NCI-H748 (cell line): ENCODE data around the gene CAMTA1.

Experiments used
- DNase-seq: peaks from one replicate; lab custom pipeline; 2025; ENCODE audit not compliant: unreplicated experiment; lab: John Stamatoyannopoulos, UW

Gene CAMTA1

GRCh38 chr1:7455796-7456721, 670.8 kb downstream of the CAMTA1 start:
- peak; percentile 38 for DNase-seq

GRCh38 chr1:7456722-7457082, 671.4 kb downstream of the CAMTA1 start:
- peak; percentile 70 for DNase-seq

- DNase-seq, result no peak
These were observed 672.6 kb downstream of the CAMTA1 start for GRCh38 chr1:7457811-7458210.

GRCh38 chr1:7458946-7459345, 673.7 kb downstream of the CAMTA1 start:
- no peak for DNase-seq

GRCh38 chr1:7459914-7460313, 674.7 kb downstream of the CAMTA1 start:
- no peak for DNase-seq

- DNase-seq, result no peak
These were observed 675.6 kb downstream of the CAMTA1 start for GRCh38 chr1:7460807-7461206.

DNA sequence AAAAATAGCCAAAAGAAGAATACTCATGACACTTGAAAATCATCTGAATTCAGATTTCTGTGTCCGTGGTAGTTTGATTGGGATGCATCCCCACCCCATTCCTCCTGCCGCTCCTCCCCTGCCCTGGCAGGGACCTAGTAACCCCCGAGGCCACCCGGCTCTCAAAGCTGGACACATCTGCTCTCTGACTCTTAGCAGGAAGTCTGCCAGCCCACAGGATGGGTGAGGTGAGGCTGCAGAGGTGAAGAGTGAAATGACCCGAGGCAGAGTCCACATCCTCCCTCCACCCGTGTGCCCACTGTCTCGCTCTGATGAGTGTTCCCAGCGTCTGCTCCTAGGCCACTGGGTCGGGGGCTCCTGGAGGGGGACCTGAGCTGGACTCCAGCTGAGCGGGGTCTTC, 677.4 kb downstream of the CAMTA1 start:
- no peak for DNase-seq

- DNase-seq, result no peak
These were observed 678.3 kb downstream of the CAMTA1 start for GRCh38 chr1:7463526-7463925.

- DNase-seq, result no peak
These were observed 679.5 kb downstream of the CAMTA1 start for GRCh38 chr1:7464736-7465135.

DNA sequence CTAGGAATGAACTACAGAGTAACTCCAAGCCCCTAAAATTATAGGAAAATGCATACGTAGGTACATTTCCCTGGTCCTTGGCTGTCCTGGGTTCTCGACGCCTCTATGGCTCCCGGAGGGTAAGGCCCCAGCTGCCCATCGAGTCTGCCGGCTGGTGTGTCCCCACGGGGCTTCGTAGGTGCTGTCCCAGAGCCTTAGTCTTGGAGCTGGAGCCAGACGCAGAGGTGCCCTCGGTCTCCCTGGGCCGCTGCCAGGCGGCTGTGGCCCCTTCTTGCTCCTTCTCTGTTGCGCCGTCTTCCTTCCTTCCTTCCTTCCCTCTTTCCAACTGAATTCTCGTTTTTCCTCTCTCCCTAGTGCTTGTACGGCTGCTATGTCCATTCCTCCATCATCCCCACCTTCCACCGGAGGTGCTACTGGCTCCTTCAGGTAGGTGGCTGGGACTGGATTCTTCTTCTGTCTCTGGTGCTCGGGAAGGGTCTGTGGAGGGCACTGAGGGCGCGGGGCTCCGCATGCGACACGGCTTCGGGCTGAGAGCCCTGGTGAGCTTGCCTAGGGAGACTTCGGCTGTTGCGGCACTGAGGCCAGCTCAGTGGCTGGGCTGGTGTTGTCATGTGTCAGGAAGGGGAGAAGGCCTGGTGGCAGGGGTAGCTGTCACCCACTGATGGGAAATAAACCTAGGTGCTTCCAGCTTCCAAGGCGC, 682.4 kb downstream of the CAMTA1 start:
- DNase-seq, result no peak

DNA sequence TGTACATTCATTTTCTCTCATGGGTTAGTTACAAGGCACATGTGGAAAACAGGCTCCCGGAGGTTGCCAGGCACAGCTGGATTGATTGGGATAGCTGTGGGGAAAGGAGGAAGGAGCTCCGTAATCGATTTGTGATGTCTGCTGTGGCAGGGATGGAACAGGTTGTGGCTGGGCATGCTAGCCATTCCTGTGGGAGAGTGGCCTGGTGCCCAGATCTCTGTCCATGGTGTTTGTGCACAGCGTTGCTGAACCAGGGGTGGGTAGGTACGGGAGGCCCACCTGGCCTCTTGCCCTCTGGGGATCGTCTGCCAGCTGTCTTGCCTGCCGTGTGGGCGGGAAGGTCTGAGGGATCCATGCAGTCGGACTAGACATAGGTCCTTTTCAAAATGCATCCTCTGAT, 683.0 kb downstream of the CAMTA1 start:
- DNase-seq, result no peak

DNA sequence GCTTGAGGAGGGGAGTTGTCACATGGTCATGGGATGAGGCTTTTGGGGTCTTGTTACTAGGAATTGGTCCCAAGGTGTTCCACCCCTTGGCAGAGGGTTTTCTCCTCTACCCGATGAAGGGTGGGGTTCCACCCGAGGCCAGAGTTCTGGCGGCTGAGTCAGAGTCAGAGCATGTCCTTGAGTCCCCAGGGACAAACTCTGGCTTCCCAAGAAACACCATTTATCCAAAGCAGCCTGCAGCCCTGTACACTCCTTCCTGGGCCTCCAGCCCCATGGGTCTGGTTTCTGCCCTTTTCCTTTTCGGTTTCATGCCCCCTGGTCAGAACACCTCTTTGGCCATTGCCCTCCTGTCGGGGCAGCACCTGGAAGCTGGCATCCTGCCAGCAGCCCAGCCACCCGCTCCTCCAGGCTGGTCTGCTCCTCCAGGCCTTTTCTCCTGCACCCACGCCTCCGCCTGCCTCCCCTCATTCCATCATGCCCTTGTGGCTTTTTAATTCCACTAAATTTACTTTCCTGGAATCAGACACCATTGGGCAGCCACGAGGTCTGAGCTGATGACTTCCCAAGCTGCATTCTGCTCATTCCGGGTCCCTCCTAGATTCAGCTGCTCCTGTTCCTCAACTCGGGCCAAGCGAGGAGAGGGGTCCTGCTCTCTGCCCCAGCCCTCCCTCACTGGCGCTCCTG, 684.1 kb downstream of the CAMTA1 start:
- no peak for DNase-seq

DNA sequence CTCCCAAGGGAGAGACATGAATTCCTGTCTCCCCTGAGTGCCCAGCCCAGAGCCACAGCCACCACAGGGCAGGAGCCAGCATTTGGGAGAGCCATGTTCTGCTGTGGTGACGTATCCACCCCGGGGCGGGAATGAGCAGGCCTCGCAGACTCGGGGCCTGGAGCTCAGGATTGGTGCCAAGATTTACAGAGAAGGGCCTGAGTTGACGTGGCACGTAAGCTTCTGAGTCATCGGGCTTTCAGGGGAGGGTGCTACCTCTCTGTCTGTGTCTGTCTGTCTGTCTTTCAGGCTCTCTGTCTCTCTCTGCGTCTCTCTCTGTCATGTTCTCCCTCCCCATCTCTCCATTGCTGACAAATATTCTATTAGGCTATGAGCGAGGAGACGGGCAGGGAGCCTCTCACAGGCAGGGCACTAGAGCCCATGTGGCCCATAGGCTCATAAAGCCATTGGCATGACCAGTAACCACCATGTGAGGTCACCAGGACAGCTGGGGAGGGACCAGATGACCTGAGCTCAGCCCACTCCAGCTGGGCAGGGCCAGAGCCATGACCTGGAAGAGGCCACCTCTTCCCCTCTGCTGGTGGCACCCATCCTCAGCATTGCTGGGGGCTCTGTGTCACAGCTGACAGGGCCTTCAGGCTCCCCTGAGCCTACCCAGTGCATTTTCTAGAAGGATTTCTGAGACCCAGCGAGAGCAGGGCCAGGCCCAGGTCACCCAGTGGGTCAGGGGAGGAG, 685.8 kb downstream of the CAMTA1 start:
- no peak for DNase-seq

DNA sequence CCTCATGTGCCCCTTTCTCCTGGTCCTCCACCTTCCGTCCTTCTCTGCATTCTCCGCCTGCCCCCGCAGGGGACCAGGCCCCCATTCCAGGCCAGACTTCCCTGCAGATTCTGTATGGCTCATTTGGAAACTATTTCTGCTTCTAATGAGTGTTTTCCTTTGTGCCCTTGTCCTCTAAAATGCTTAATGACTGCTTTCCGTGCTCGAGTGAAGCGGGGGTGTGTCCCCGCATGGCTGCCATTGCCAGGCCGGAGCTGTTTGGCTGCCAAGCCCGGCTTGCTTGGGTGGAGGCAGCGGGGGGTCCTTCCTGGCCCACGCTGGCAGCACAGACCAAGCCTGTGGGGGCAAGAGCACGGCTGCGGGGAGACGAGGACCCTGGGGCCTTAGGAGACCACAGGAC, 686.6 kb downstream of the CAMTA1 start:
- DNase-seq, result peak; percentile 3

DNA sequence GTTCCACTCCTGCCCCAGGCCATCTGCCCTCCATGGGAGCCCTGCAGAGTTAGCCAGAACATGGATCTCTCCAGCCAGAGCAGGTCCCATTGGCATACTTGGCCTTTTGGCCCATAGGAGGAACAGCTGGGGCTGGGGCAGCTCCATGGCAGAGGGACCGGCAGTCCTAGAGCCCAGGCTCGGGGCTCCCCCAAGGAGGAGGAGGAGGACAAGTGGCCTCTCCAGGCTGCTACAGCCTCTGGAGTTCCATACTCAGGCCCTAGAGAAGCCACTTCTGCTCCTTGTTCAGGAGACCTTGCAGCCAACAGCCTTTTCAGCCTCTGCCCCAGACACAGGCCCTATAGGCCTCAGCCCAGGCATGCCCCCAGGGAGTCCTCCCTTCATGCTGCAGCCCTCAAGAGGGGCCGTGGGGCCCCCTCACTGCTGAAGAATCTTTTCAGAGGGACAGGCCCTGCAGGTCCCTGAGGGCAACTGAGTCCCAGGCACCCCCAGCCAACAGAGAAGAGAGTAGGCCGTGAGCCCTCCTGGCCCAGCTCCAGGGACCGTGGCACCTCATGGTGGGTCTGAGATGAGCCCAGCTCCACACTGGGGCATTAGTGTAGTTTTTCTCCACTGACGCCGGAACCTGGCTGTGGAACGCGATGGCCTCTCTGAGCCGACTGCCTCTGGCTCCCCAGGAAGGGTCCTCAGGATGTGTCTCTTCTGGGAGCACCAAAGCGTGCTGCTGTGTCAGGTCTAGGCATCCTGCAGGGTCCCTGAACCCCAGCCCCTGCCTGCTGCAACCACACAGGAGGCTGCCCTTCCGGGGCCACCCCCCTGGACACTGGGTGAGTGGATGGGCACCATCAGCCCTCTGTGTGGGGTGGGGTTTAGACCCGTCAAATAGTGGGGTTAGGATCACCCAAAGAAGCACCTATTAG, 688.2 kb downstream of the CAMTA1 start:
- DNase-seq, result no peak

DNA sequence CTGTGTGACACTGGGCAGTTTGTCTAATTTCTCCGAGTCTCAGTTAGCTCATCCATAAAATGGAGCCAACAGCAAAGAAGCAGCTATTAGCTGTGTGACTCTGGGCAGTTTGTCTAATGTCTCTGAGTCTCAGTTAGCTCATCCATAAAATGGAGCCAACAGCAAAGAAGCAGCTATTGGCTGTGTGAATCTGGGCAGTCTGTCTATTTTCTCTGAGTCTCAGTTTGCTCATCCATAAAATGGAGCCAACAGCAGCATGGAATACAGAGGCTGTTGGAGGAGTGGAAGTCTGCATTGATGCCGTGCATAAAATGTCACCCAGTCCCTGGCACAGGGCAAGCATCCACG, 688.9 kb downstream of the CAMTA1 start:
- DNase-seq, result no peak

GRCh38 chr1:7474786-7475502, 689.7 kb downstream of the CAMTA1 start:
- peak; percentile 7 for DNase-seq

DNA sequence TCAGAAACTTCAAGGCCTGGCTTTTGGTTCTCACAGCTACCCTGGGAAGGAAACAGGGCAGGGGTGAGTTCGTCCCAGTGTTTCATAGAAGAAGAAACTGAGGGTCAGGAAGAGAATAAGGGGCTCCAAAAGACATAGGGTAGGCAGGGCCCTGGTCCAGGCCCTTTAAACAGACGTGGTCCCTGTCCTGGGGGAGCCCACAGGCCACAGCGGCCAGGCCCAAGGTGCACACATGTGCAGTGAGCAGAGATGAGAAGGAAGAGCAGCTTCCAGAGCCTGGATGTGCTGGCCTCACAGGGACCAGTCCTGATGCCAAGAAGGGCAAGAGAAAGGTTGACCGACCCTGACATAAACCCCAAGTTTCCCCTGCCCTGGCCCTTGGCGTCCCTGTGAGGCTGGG, 690.4 kb downstream of the CAMTA1 start:
- no peak for DNase-seq

DNA sequence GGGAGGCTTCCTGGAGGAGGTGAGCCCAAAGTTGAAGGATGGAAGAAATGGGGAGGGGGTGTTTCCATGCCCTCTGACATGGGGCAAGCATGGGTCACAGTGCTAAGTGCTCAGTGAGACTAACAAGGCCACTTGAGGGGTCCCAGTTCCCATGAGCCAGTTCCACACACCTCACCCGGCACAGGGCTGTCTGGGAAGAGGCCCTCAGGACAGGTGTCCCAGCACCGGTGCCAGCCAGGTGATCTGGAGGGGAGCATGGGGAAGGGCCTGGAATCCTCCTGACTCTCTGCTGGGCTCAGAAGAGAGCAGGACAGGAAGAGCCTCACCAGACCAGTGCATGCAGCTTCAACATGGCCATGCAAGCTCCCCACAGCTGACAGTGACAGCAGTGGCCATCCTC, 691.1 kb downstream of the CAMTA1 start:
- DNase-seq, result no peak
